LNCAP (cell line): ENCODE data around the gene STX18.

Source experiments
- CTCF ChIP-seq: fragments of 450-650 bp; IDR thresholded peaks from 2 replicates; pipeline ENCODE4 v1.5.1; 2017; ENCODE audit warnings: mild to moderate bottlenecking

Gene STX18

GRCh38 chr4:4461178-4461577 lies 80.7 kb downstream of the STX18 start:
- TF ChIP-seq CTCF: no peak

DNA sequence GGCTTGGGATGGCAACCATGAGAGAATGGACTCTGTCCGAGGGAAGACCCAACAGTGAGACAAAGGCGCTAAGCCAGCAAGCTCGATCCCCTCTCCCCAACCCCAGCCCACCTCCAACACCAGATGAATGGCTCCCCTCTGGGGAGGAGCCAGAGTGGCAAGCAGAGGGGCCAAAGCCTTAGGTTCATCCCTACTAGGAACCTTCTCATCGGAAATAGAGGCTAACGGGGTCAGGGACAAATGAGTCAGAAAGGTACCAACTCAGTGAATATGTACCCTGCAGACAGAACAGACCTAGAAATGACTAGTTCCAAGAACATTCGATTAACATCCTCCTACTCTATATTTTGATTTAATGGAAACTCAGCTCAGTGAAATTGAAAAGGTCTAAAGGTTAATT lies 81.1 kb downstream of the STX18 start:
- TF ChIP-seq CTCF: no peak

DNA sequence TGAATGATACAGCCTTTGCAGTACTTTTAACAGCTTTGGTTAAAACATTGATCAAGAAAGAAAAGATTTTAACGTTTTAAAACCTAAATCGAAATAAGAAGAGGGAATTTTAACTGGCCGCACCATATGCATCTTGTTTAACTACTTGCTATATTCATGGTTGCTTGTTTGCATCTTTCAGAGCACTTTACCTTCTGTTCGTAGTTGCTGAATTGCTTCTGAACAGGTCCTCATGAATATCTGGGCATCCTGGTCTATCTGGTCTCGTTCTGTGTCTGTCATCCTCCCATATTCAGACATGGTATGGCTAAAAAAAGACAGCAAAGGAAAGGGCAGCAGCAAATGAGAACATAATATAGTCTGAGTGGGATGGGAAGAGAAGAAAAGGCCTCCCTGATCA lies 82.7 kb downstream of the STX18 start:
- no peak for TF ChIP-seq CTCF

- TF ChIP-seq CTCF: no peak
Measured at GRCh38 chr4:4457803-4458553, 83.9 kb downstream of the STX18 start.

GRCh38 chr4:4456816-4457578 lies 84.9 kb downstream of the STX18 start:
- TF ChIP-seq CTCF: no peak

GRCh38 chr4:4456351-4456750 lies 85.5 kb downstream of the STX18 start:
- no peak for TF ChIP-seq CTCF

DNA sequence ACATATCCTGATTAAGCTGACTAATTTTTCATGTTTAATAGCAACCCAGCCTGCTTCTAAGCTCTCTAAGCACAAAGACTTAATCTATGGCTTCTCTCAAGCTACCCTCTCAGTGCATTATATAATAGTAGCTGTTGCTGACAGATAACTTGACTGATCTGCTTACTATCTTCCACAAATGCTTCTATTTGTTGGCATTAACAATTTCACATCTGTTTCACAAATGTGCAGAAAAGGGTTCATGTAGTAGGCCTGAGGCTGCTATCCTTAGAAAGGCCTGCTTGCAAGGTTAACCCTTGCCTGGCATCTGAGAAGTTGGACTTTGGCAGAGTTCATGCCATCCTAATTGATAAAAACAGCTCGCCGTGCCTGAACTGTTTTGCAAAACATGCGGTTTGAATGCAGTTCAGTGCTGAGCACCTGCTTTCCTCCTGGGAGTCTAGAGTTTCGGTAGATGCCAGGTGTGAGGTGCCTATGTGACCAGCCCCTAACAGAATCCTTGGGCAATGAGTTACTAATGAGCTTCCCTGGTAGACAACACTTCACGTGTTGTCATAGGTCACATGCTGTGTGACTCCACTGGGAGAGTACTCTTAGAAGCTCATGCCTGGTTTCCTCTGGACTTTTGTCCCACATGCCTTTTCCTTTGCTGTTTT lies 86.5 kb downstream of the STX18 start:
- no peak for TF ChIP-seq CTCF
